Activated CD8-positive, alpha-beta memory T cell treated with anti-CD3 and anti-CD28 coated beads, Interleukin-2, amount 50 U/mL, for 1 hour (primary cell): ENCODE data around the gene NEMP2.

Experiments used
- DNase-seq: peaks from one replicate; pipeline ENCODE4 v3.0.0-alpha.2; 2020; ENCODE audit errors: extremely low read depth

The NEMP2 gene

DNA sequence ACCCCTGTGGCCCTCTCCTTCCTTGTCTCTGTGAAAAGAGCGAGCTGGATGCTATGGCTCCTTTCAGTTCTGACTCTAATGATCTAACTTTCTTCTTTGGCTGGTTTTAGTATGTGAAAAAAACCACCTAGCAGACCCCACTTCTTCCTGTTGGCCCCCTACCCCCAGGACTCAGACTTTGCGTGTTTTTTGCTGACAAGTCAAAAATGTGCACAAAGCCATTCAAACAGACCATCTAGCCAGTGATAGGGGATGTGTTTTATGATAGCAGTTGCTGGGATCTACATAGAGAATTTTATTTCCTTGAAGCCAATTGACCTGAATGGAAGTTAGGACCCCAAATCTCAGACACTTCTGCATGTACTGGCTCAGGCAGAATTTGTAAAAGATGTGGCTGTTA lies 77.3 kb downstream of the NEMP2 start:
- DNase-seq: no peak

DNA sequence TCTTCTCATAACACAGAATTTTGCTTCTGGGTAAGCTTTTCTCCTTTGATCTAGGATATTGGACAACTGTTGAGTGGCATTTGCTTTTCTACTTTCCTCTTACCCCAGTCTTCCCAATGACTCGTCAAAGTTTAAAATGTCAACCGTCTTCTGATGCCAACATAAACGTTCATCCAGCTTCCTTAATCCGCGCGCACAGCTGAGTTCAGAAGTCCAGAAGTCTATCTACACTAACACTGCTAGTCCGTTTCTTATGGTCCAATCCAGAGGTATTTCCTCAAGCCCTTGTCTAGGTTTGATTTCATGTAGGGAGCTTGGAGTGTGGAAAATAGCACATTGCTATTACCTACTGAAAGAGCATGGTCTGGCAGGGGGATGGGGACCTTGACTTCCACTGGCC lies 77.7 kb downstream of the NEMP2 start:
- no peak for DNase-seq

DNA sequence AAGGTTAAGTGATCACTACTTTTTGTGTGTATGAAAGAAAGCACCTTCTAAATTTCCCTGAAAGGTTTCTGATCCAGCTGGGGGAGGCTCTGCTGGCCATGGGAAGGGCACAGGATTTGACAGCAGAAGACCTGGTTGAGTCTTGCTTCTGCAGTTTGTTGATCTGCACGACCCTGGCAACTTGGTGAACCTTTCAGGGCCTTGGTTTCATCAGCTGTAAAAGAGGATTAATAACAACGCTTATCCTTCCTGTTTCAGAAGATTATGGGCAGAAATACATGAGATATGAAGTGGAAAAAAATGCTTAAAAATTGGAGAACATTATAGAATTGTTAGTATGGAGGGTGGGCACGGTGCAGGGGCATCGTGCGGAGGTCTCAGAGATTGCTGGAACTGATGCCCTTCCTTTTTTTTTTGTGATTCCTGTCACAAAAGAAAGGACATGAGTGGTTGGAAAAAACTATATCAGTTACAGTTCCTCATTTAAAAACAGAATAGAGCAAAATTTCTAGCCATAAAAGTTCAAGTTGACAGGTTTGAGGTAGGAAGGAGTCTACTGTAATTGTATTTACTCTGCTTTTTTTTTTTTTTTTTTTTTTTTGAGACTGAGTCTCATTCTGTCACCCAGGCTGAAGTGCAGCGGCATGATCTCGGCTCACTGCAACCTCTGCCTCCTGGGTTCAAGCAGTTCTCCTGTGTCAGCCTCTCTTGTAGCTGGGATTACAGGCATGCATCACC lies 79.0 kb downstream of the NEMP2 start:
- no peak for DNase-seq

DNA sequence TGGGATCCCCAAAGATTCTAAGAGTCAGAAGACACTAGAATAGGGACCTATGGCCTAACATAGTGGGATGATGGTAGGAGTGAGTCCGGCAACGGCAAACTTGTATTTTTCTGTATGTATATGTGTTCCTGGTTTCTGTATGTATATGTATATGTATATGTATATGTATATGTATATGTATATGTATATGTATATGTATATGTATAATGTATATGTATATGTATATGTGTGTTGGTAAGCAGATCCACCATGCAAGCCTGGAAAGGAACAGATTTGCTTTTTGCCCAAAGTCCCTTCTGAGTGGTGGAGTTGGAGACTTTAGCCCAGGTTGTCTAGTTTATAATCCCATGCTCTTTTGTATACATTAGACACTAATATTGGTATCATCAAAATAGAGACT lies 79.7 kb downstream of the NEMP2 start:
- no peak for DNase-seq
